ENCODE measurements around the gene NFILZ. TPM values are rescaled to one million over a fixed set of nuclear protein-coding genes. Genes with fewer than 3 reads are reported as not detected.

The NFILZ gene
- polyA plus RNA-seq (2011; rRNA removed) (not detected in 2 replicates), polyA minus RNA-seq (2011; rRNA and poly(A)+ RNA removed) (not detected in 2 replicates)

- ChIA-PET CTCF (interaction anchor here (1.1 to 1.7 kb wide), 2 partner anchors 12 to 49 kb away, joined by 3 to 5 read pairs; no protein-coding TSS in a partner anchor), POLR2A (no interaction called here)
- TF ChIP-seq CTCF (IDR thresholded peaks at IDR 0.05; ENCODE audit: low read depth, low read length) = no peak
- no peak within 1 kb of the TSS for H3K27ac ChIP-seq (ENCODE audit: low read depth, low read length)
- no peak for DNase-seq (ENCODE audit: low read depth, low spot score)
- H3K4me3 ChIP-seq (ENCODE audit: low read depth, low read length) = no peak within 1 kb of the TSS
- peaks cover 3% of the 10 kb centered on the region for H3K27me3 ChIP-seq (ENCODE audit: control insufficient read depth, insufficient read depth, low read length)
- H3K9me3 ChIP-seq (ENCODE audit: control insufficient read depth, insufficient read depth, low read length) = no peaks in the 10 kb centered on the region
These were observed at the start of gene NFILZ for GRCh38 chr19:8629996-8630683. Gene NFILZ, plus strand, starts transcription at chr19:8630633. Its CDS starts 46,133 bp downstream, at chr19:8676766.

- Histone ChIP-seq H3K4me3 (ENCODE audit: low read depth, low read length) (no peak overlapping the region), H3K27ac (ENCODE audit: low read depth, low read length) (no peak overlapping the region), H3K27me3 (ENCODE audit: control insufficient read depth, insufficient read depth, low read length) (peaks cover 4% of the 10 kb centered on the region), H3K9me3 (ENCODE audit: control insufficient read depth, insufficient read depth, low read length) (no peaks in the 10 kb centered on the region)
- DNase-seq (ENCODE audit: low read depth, low spot score) = no peak
- POLR2A ChIA-PET = interaction anchor here (0.7 to 1.4 kb wide), 3 partner anchors 55 to 67 kb away, joined by 4 to 11 read pairs (median 6); no protein-coding TSS in a partner anchor
- CTCF ChIA-PET = interaction anchor here (0.5 to 5.1 kb wide), 84 partner anchors 9 to 1495 kb away, joined by 3 to 88 read pairs (median 4); partner anchors contain the start of genes ANGPTL4, NFILZ and ZNF414
- peak; percentile 98 for TF ChIP-seq CTCF (IDR thresholded peaks at IDR 0.05; ENCODE audit: low read depth, low read length)
These were observed 49.6 kb upstream of the NFILZ start for GRCh38 chr19:8580710-8581281.

GRCh38 chr19:8584965-8585893 lies 45.2 kb upstream of the NFILZ start:
- no peak overlapping the region for H3K27ac ChIP-seq (ENCODE audit: low read depth, low read length)
- H3K9me3 ChIP-seq (ENCODE audit: control insufficient read depth, insufficient read depth, low read length) = no peaks in the 10 kb centered on the region; the same call in 1 of the 2 replicates
- CTCF ChIA-PET = interaction anchor here (1.1 to 3.8 kb wide), 2 partner anchors 7 to 171 kb away, joined by 3 to 21 read pairs; partner anchors contain the start of gene MYO1F
- POLR2A ChIA-PET = no interaction called here
- no peaks in the 10 kb centered on the region for H3K27me3 ChIP-seq (ENCODE audit: control insufficient read depth, insufficient read depth, low read length)
- H3K4me3 ChIP-seq (ENCODE audit: low read depth, low read length) = no peak overlapping the region
- no peak for TF ChIP-seq CTCF (IDR thresholded peaks at IDR 0.05; ENCODE audit: low read depth, low read length)
- no peak for DNase-seq (ENCODE audit: low read depth, low spot score)

GRCh38 chr19:8585894-8586750 lies 44.3 kb upstream of the NFILZ start:
- H3K9me3 ChIP-seq (ENCODE audit: control insufficient read depth, insufficient read depth, low read length) = no peaks in the 10 kb centered on the region; the same call in 1 of the 2 replicates
- no peak for DNase-seq (ENCODE audit: low read depth, low spot score)
- CTCF ChIA-PET = interaction anchor here (1.1 to 3.8 kb wide), 2 partner anchors 8 to 172 kb away, joined by 3 to 21 read pairs; partner anchors contain the start of gene MYO1F
- H3K4me3 ChIP-seq (ENCODE audit: low read depth, low read length) = no peak overlapping the region
- peaks cover 2% of the 10 kb centered on the region for H3K27me3 ChIP-seq (ENCODE audit: control insufficient read depth, insufficient read depth, low read length)
- H3K27ac ChIP-seq (ENCODE audit: low read depth, low read length) = no peak overlapping the region
- POLR2A ChIA-PET = no interaction called here
- TF ChIP-seq CTCF (IDR thresholded peaks at IDR 0.05; ENCODE audit: low read depth, low read length) = peak; percentile 54

Measured in AG04450 (cell line).